B cell (primary cell): ENCODE measurements around the gene ANKS1A. TPM values are rescaled to one million over a fixed set of nuclear protein-coding genes. Genes with fewer than 3 reads are reported as not detected.

ENCODE experiments used
- ATAC-seq: fragments of 200-7000 bp; cut with Tn5 transposase; one replicate; pipeline ENCODE4 v1.10.0; 2021; ENCODE audit warnings: low read depth, mild to moderate bottlenecking, moderate number of reproducible peaks, moderate library complexity
- CTCF ChIA-PET: fragments of 350-600 bp; sonication (Branson Sonifier 250); formaldehyde crosslinking; loops from one replicate; lab custom pipeline; 2021; ENCODE audit warnings: antibody characterized with exemption, inconsistent platforms; lab: Charles Lee
- POLR2A ChIA-PET: fragments of 350-600 bp; sonication (Branson Sonifier 250); formaldehyde crosslinking; loops from one replicate; lab custom pipeline; 2021; ENCODE audit warnings: antibody characterized with exemption; lab: Charles Lee
- DNase-seq: peaks from one replicate; pipeline ENCODE4 v3.0.0; 2013
- H2AFZ ChIP-seq: 2 replicates; pipeline ENCODE4 v1.6.1; 2012; ENCODE audit warnings: mild to moderate bottlenecking, low read depth, low read length; ENCODE audit not compliant: insufficient read depth, poor library complexity, severe bottlenecking
- H3K27ac ChIP-seq, 2 donors: 1 replicate in 1 of 2; 2 replicates in 1 of 2; pipeline ENCODE4 v1.5.1; 2012 to 2013; ENCODE audit warnings: low read length in 2 of 2, mild to moderate bottlenecking in 2 of 2, moderate library complexity in 1 of 2
- H3K27me3 ChIP-seq, 4 experiments: fragments of 200-600 bp in 1 of 4; sonication (generic) in 1 of 4; replicated peaks in 1 of 4; 1 replicate in 2 of 4; 2 replicates in 2 of 4; pipeline versions ENCODE4 v1.6.1 to v1.7.0; 2013 to 2016; ENCODE audit warnings: low read length in 3 of 4, mild to moderate bottlenecking in 2 of 4, mixed read lengths in 1 of 4, moderate library complexity in 1 of 4; ENCODE audit not compliant: insufficient read depth in 4 of 4, control insufficient read depth in 3 of 4; ENCODE audit errors: control extremely low read depth in 1 of 4
- H3K36me3 ChIP-seq, 2 experiments: replicated peaks in 1 of 2; 1 replicate in 1 of 2; 2 replicates in 1 of 2; pipeline versions ENCODE4 v1.6.1 to v1.7.1; 2013; ENCODE audit warnings: low read length in 1 of 2; ENCODE audit not compliant: insufficient read depth in 2 of 2, control insufficient read depth in 1 of 2; ENCODE audit errors: control extremely low read depth in 1 of 2, extremely low read depth in 1 of 2
- H3K4me1 ChIP-seq, 2 donors: fragments of 200-600 bp in 1 of 2; sonication (generic) in 1 of 2; 1 replicate in 1 of 2; 2 replicates in 1 of 2; pipeline versions ENCODE4 v1.5.1 to v1.6.1; 2013 to 2017; ENCODE audit warnings: low read length in 2 of 2; ENCODE audit not compliant: control insufficient read depth in 2 of 2, insufficient read depth in 2 of 2
- H3K4me2 ChIP-seq: replicated peaks from 2 replicates; pipeline ENCODE3; 2012; ENCODE audit warnings: mild to moderate bottlenecking, low read depth, low read length; ENCODE audit not compliant: poor library complexity, severe bottlenecking
- H3K4me3 ChIP-seq, 5 experiments: fragments of 200-600 bp in 1 of 5; sonication (generic) in 1 of 5; 1 replicate in 3 of 5; 2 replicates in 2 of 5; pipeline versions ENCODE4 v1.5.1 to v1.7.0; 2011 to 2016; ENCODE audit warnings: low read length in 4 of 5, mild to moderate bottlenecking in 4 of 5, low read depth in 2 of 5, control low read depth in 1 of 5, moderate library complexity in 1 of 5; ENCODE audit not compliant: insufficient read depth in 1 of 5; ENCODE audit errors: control extremely low read depth in 1 of 5, extremely low read depth in 1 of 5
- H3K79me2 ChIP-seq: fragments of 200-600 bp; sonication (generic); one replicate; pipeline ENCODE4 v1.6.0; 2016; ENCODE audit warnings: low read length; ENCODE audit not compliant: control insufficient read depth, insufficient read depth
- H3K9ac ChIP-seq: fragments of 200-600 bp; sonication (generic); 2 replicates; pipeline ENCODE4 v1.6.1; 2017; ENCODE audit warnings: mild to moderate bottlenecking, low read length, moderate library complexity
- H3K9me3 ChIP-seq, 3 donors: one replicate each; pipeline versions ENCODE4 v1.6.1 to v1.7.1; 2013; ENCODE audit warnings: low read length in 2 of 3; ENCODE audit not compliant: control insufficient read depth in 2 of 3, insufficient read depth in 1 of 3; ENCODE audit errors: control extremely low read depth in 1 of 3
- H4K20me1 ChIP-seq: 2 replicates; pipeline ENCODE4 v1.6.0; 2012; ENCODE audit warnings: mild to moderate bottlenecking, low read length; ENCODE audit not compliant: insufficient read depth, control insufficient read depth, poor library complexity, severe bottlenecking
- H3K27ac Mint-ChIP-seq: one replicate; pipeline ENCODE4 v1.8.0; 2021; ENCODE audit warnings: mixed read lengths
- H3K27me3 Mint-ChIP-seq: one replicate; pipeline ENCODE4 v1.8.0; 2021; ENCODE audit warnings: mixed read lengths
- H3K4me1 Mint-ChIP-seq: one replicate; pipeline ENCODE4 v1.8.0; 2021; ENCODE audit warnings: mixed read lengths
- H3K4me3 Mint-ChIP-seq: one replicate; pipeline ENCODE4 v1.8.0; 2021; ENCODE audit warnings: mixed read lengths
- H3K9me3 Mint-ChIP-seq: one replicate; pipeline ENCODE4 v1.8.0; 2022; ENCODE audit warnings: mixed read lengths; ENCODE audit not compliant: insufficient read depth
- CTCF ChIP-seq: fragments of 200-600 bp; IDR thresholded peaks from one replicate; pipeline ENCODE4 v1.8.0; 2022; ENCODE audit warnings: antibody characterized with exemption, mild to moderate bottlenecking
- EZH2 ChIP-seq: IDR thresholded peaks from 2 replicates; pipeline ENCODE4 v1.6.1; 2012; ENCODE audit warnings: borderline replicate concordance, low read depth, mild to moderate bottlenecking, moderate library complexity, low read length; ENCODE audit not compliant: insufficient read depth, poor library complexity, severe bottlenecking
- WGBS: methylation state at CpG from one replicate; pipeline ENCODE4 v1.1.5; 2013; ENCODE audit warnings: missing lambda C conversion rate; ENCODE audit not compliant: insufficient coverage; 5-methylcytosine and 5-hydroxymethylcytosine counted together
- intact Hi-C: fragments of 100-400 bp; cut with micrococcal nuclease; formaldehyde crosslinking; loops from one replicate; pipeline ENCODE4 v1.10.0; 2022
- polyA plus RNA-seq: library from polyadenylated mRNA; depleted of rRNA; stranded (reverse); fragments of >200 nt; gene quantifications from 2 replicates; pipeline ENCODE4 v1.2.3, GENCODE V29; 2012
- total RNA-seq, 2 donors: library from RNA; stranded (reverse); fragments of 120-200 nt in 1 of 2; gene quantifications; 1 replicate in 1 of 2; 2 replicates in 1 of 2; pipeline versions ENCODE4 v1.2.3 to v1.2.4, GENCODE V29; 2013 to 2022

The ANKS1A gene
- total and polyA plus RNA-seq, 2 donors (not counting 1 experiment from before 2014, with no cell fraction given) = 3.4 to 19.7 TPM

GRCh38 chr6:34875292-34876213 lies 13.5 kb upstream of the ANKS1A start:
- ChIA-PET CTCF (interaction anchor here (1.8 kb wide), 1 partner anchor 12 kb away, joined by 4 read pairs; the partner anchor contains the start of gene TAF11), POLR2A (no interaction called here)
- no peaks in the 10 kb centered on the region for H4K20me1 ChIP-seq
- intact Hi-C loops = no loop called here
- H3K4me1 ChIP-seq = no peaks in the 10 kb centered on the region
- 100% methylated on average over 1 of the region's 4 CpGs for WGBS
- no peaks in the 10 kb centered on the region for H3K9me3 ChIP-seq
- H3K79me2 ChIP-seq = no peaks in the 10 kb centered on the region
- no peak overlapping the region for H3K4me3 ChIP-seq
- no peak overlapping the region for H3K27ac Mint-ChIP-seq
- no peaks in the 10 kb centered on the region for H3K27me3 ChIP-seq
- H3K27ac ChIP-seq = no peak overlapping the region
- H3K4me1 Mint-ChIP-seq = no peaks in the 10 kb centered on the region
- no peak overlapping the region for H3K4me2 ChIP-seq
- DNase-seq = no peak
- no peak for ATAC-seq
- no peak overlapping the region for H3K9ac ChIP-seq
- no peak overlapping the region for H2AFZ ChIP-seq
- H3K9me3 Mint-ChIP-seq = no peaks in the 10 kb centered on the region
- peaks cover 4 to 83% of the 10 kb centered on the region in 2 experiments for H3K36me3 ChIP-seq
- no peaks in the 10 kb centered on the region for H3K27me3 Mint-ChIP-seq
- no peak overlapping the region for H3K4me3 Mint-ChIP-seq
- TF ChIP-seq CTCF (no peak), EZH2 (no peak)

- H3K9me3 Mint-ChIP-seq = no peaks in the 10 kb centered on the region
- POLR2A ChIA-PET = no interaction called here
- H4K20me1 ChIP-seq = no peaks in the 10 kb centered on the region
Measured at GRCh38 chr6:34876472-34876871, 12.6 kb upstream of the ANKS1A start.

More at GRCh38 chr6:34876472-34876871, 12.6 kb upstream of the ANKS1A start:
- WGBS = no CpG with 5 or more reads among the region's 3 CpGs
- Mint-ChIP-seq H3K27ac (no peak overlapping the region), H3K4me1 (no peaks in the 10 kb centered on the region), H3K27me3 (no peaks in the 10 kb centered on the region), H3K4me3 (no peak overlapping the region)
- no peaks in the 10 kb centered on the region for H3K79me2 ChIP-seq
- H3K9ac ChIP-seq = no peak overlapping the region
- H3K9me3 ChIP-seq = no peaks in the 10 kb centered on the region
- H3K36me3 ChIP-seq = peaks cover 2 to 81% of the 10 kb centered on the region in 2 experiments
- ATAC-seq (no peak), DNase-seq (no peak)
- H3K27ac ChIP-seq = no peak overlapping the region
- H2AFZ ChIP-seq = no peak overlapping the region
- no peak overlapping the region for H3K4me2 ChIP-seq
- H3K4me3 ChIP-seq = no peak overlapping the region
- no peaks in the 10 kb centered on the region for H3K4me1 ChIP-seq
- no peak for TF ChIP-seq CTCF
- TF ChIP-seq EZH2 = no peak
- intact Hi-C loops = no loop called here
- H3K27me3 ChIP-seq = no peaks in the 10 kb centered on the region
- CTCF ChIA-PET = no interaction called here
